MG63 (cell line): ENCODE data around the gene DDAH2. TPM values are rescaled to one million over a fixed set of nuclear protein-coding genes. Genes with fewer than 3 reads are reported as not detected.

ENCODE experiments used
- DNase-seq: peaks from one replicate; pipeline ENCODE4 v3.0.0-alpha.2; 2020
- H3K27me3 ChIP-seq: fragments of 250-450 bp; sonication (Bioruptor Pico); 2 replicates; pipeline ENCODE4 v1.5.1; 2020; ENCODE audit warnings: mild to moderate bottlenecking, moderate library complexity
- H3K36me3 ChIP-seq: fragments of 250-450 bp; sonication (Bioruptor Pico); 2 replicates; pipeline ENCODE4 v1.5.1; 2020; ENCODE audit warnings: mild to moderate bottlenecking, moderate library complexity
- H3K4me3 ChIP-seq: fragments of 250-450 bp; sonication (Bioruptor Pico); 2 replicates; pipeline ENCODE4 v1.5.1; 2020; ENCODE audit warnings: mild to moderate bottlenecking, moderate library complexity
- H3K9me3 ChIP-seq: fragments of 250-450 bp; sonication (Bioruptor Pico); 2 replicates; pipeline ENCODE4 v1.5.1; 2020; ENCODE audit warnings: mild to moderate bottlenecking, moderate library complexity
- total RNA-seq: library from RNA; depleted of rRNA; stranded (reverse); fragments of >200 nt; shearing (Covaris generic); gene quantifications from 2 replicates; pipeline ENCODE4 v1.2.3, GENCODE V29; 2014; ENCODE audit warnings: low replicate concordance

The DDAH2 gene
- total RNA-seq, 1 experiment from 2014 or later: 31.9 TPM

- DNase-seq: no peak
- no peak overlapping the region for H3K4me3 ChIP-seq
- H3K9me3 ChIP-seq: no peaks in the 10 kb centered on the region
- H3K27me3 ChIP-seq: no peaks in the 10 kb centered on the region
- H3K36me3 ChIP-seq: peaks cover 4% of the 10 kb centered on the region
Observed at GRCh38 chr6:31725502-31726350, 3.4 kb downstream of the DDAH2 start.

- Histone ChIP-seq H3K4me3 (no peak overlapping the region), H3K9me3 (no peaks in the 10 kb centered on the region), H3K36me3 (no peaks in the 10 kb centered on the region), H3K27me3 (no peaks in the 10 kb centered on the region)
- no peak for DNase-seq
Observed at GRCh38 chr6:31723980-31724691, 5.0 kb downstream of the DDAH2 start.

- no peak within 1 kb of the TSS for H3K4me3 ChIP-seq
- H3K27me3 ChIP-seq: no peaks in the 10 kb centered on the region
- H3K9me3 ChIP-seq: no peaks in the 10 kb centered on the region
- DNase-seq: no peak
- no peaks in the 10 kb centered on the region for H3K36me3 ChIP-seq
Observed at GRCh38 chr6:31723245-31723979, 5.7 kb downstream of the DDAH2 start, which contains the start of gene MPIG6B. TSS of gene MPIG6B (plus strand) at chr6:31723373. CDS start at chr6:31723384, 11 bp downstream.

GRCh38 chr6:31722173-31722572 lies 6.9 kb downstream of the DDAH2 start:
- Histone ChIP-seq H3K27me3 (no peaks in the 10 kb centered on the region), H3K9me3 (no peaks in the 10 kb centered on the region), H3K4me3 (no peak overlapping the region), H3K36me3 (no peaks in the 10 kb centered on the region)
- DNase-seq: no peak

GRCh38 chr6:31721351-31722020 lies 7.6 kb downstream of the DDAH2 start, which contains the start of gene LY6G6C:
TSS of gene LY6G6C (minus strand) at chr6:31721746. CDS start at chr6:31721679, 67 bp downstream.
- Histone ChIP-seq H3K36me3 (no peaks in the 10 kb centered on the region), H3K4me3 (no peak within 1 kb of the TSS), H3K27me3 (no peaks in the 10 kb centered on the region), H3K9me3 (no peaks in the 10 kb centered on the region)
- DNase-seq: no peak

GRCh38 chr6:31720196-31720770 lies 8.8 kb downstream of the DDAH2 start:
- H3K4me3 ChIP-seq: no peak overlapping the region
- H3K36me3 ChIP-seq: no peaks in the 10 kb centered on the region
- DNase-seq: no peak
- H3K27me3 ChIP-seq: no peaks in the 10 kb centered on the region
- H3K9me3 ChIP-seq: no peaks in the 10 kb centered on the region

GRCh38 chr6:31719001-31719400 lies 10.1 kb downstream of the DDAH2 start:
- no peaks in the 10 kb centered on the region for H3K36me3 ChIP-seq
- H3K9me3 ChIP-seq: no peaks in the 10 kb centered on the region
- no peak for DNase-seq
- H3K27me3 ChIP-seq: no peaks in the 10 kb centered on the region
- H3K4me3 ChIP-seq: no peak overlapping the region

GRCh38 chr6:31718265-31718664 lies 10.8 kb downstream of the DDAH2 start:
- Histone ChIP-seq H3K4me3 (no peak overlapping the region), H3K27me3 (no peaks in the 10 kb centered on the region), H3K36me3 (no peaks in the 10 kb centered on the region), H3K9me3 (no peaks in the 10 kb centered on the region)
- DNase-seq: no peak

- no peaks in the 10 kb centered on the region for H3K9me3 ChIP-seq
- no peaks in the 10 kb centered on the region for H3K36me3 ChIP-seq
- H3K27me3 ChIP-seq: no peaks in the 10 kb centered on the region
- DNase-seq: no peak
- H3K4me3 ChIP-seq: no peak overlapping the region
Observed at GRCh38 chr6:31717499-31718222, 11.4 kb downstream of the DDAH2 start.

- Histone ChIP-seq H3K27me3 (no peaks in the 10 kb centered on the region), H3K4me3 (no peak within 1 kb of the TSS), H3K36me3 (no peaks in the 10 kb centered on the region), H3K9me3 (no peaks in the 10 kb centered on the region)
- DNase-seq: no peak
Observed at GRCh38 chr6:31715022-31715958, 13.8 kb downstream of the DDAH2 start, which contains the start of gene LY6G6D. TSS of gene LY6G6D (plus strand) at chr6:31715348. CDS start at chr6:31715356, 8 bp downstream.

- no peaks in the 10 kb centered on the region for H3K9me3 ChIP-seq
- no peak for DNase-seq
- no peak overlapping the region for H3K4me3 ChIP-seq
- no peaks in the 10 kb centered on the region for H3K27me3 ChIP-seq
- H3K36me3 ChIP-seq: no peaks in the 10 kb centered on the region
Observed at GRCh38 chr6:31713991-31714684, 15.0 kb downstream of the DDAH2 start.

GRCh38 chr6:31713465-31713864 lies 15.6 kb downstream of the DDAH2 start:
- Histone ChIP-seq H3K36me3 (no peaks in the 10 kb centered on the region), H3K27me3 (no peaks in the 10 kb centered on the region)
- no peak for DNase-seq

GRCh38 chr6:31712296-31712695 lies 16.8 kb downstream of the DDAH2 start:
- Histone ChIP-seq H3K9me3 (no peaks in the 10 kb centered on the region), H3K36me3 (no peaks in the 10 kb centered on the region), H3K4me3 (no peak overlapping the region), H3K27me3 (no peaks in the 10 kb centered on the region)
- DNase-seq: no peak

More at GRCh38 chr6:31713465-31713864, 15.6 kb downstream of the DDAH2 start:
- no peaks in the 10 kb centered on the region for H3K9me3 ChIP-seq
- no peak overlapping the region for H3K4me3 ChIP-seq

- no peaks in the 10 kb centered on the region for H3K27me3 ChIP-seq
- no peak overlapping the region for H3K4me3 ChIP-seq
- no peaks in the 10 kb centered on the region for H3K9me3 ChIP-seq
- no peaks in the 10 kb centered on the region for H3K36me3 ChIP-seq
- no peak for DNase-seq
Observed at GRCh38 chr6:31711233-31711632, 17.9 kb downstream of the DDAH2 start.
